Stimulated activated CD8-positive, alpha-beta memory T cell treated with anti-CD3 and anti-CD28 coated beads, Interleukin-7, amount 100 ng/mL, for 24 hours (primary cell): ENCODE results near the gene FAM240A.
A peak's percentile ranks its signal among the peaks of the same experiment; 100 is the strongest.

ENCODE experiments used
- DNase-seq: peaks from one replicate; pipeline ENCODE4 v3.0.0-alpha.2; 2020; ENCODE audit warnings: low read depth

Gene FAM240A

GRCh38 chr3:46626039-46626438 lies 13.7 kb downstream of the FAM240A start:
- no peak for DNase-seq

GRCh38 chr3:46627078-46627477 lies 14.8 kb downstream of the FAM240A start:
- no peak for DNase-seq

GRCh38 chr3:46628901-46629369 lies 16.6 kb downstream of the FAM240A start:
- DNase-seq: no peak

GRCh38 chr3:46629551-46630517 lies 17.5 kb downstream of the FAM240A start:
- DNase-seq: peak; percentile 45

GRCh38 chr3:46632792-46633191 lies 20.5 kb downstream of the FAM240A start:
- DNase-seq: no peak

GRCh38 chr3:46634856-46635255 lies 22.5 kb downstream of the FAM240A start:
- DNase-seq: no peak

- no peak for DNase-seq
Observed at GRCh38 chr3:46639221-46639620, 26.9 kb downstream of the FAM240A start.

GRCh38 chr3:46640927-46641326 lies 28.6 kb downstream of the FAM240A start:
- DNase-seq: no peak

- no peak for DNase-seq
Observed at GRCh38 chr3:46642971-46643370, 30.6 kb downstream of the FAM240A start.

- DNase-seq: no peak
Observed at GRCh38 chr3:46643701-46644100, 31.4 kb downstream of the FAM240A start.

- no peak for DNase-seq
Observed at GRCh38 chr3:46646700-46647099, 34.4 kb downstream of the FAM240A start.

- no peak for DNase-seq
Observed at GRCh38 chr3:46648096-46648495, 35.8 kb downstream of the FAM240A start.

GRCh38 chr3:46649436-46649835 lies 37.1 kb downstream of the FAM240A start:
- no peak for DNase-seq

GRCh38 chr3:46651084-46651483 lies 38.8 kb downstream of the FAM240A start:
- DNase-seq: no peak

GRCh38 chr3:46655271-46655670 lies 42.9 kb downstream of the FAM240A start:
- no peak for DNase-seq

GRCh38 chr3:46656778-46657556 lies 44.6 kb downstream of the FAM240A start:
- no peak for DNase-seq

GRCh38 chr3:46659285-46659684 lies 47.0 kb downstream of the FAM240A start:
- DNase-seq: no peak

GRCh38 chr3:46660003-46660402 lies 47.7 kb downstream of the FAM240A start:
- DNase-seq: no peak

- DNase-seq: no peak
Observed at GRCh38 chr3:46660543-46661523, 48.5 kb downstream of the FAM240A start.

- no peak for DNase-seq
Observed at GRCh38 chr3:46661776-46662766, 49.7 kb downstream of the FAM240A start.
